ENCODE measurements around the gene PSMB3.

Gene PSMB3

DNA sequence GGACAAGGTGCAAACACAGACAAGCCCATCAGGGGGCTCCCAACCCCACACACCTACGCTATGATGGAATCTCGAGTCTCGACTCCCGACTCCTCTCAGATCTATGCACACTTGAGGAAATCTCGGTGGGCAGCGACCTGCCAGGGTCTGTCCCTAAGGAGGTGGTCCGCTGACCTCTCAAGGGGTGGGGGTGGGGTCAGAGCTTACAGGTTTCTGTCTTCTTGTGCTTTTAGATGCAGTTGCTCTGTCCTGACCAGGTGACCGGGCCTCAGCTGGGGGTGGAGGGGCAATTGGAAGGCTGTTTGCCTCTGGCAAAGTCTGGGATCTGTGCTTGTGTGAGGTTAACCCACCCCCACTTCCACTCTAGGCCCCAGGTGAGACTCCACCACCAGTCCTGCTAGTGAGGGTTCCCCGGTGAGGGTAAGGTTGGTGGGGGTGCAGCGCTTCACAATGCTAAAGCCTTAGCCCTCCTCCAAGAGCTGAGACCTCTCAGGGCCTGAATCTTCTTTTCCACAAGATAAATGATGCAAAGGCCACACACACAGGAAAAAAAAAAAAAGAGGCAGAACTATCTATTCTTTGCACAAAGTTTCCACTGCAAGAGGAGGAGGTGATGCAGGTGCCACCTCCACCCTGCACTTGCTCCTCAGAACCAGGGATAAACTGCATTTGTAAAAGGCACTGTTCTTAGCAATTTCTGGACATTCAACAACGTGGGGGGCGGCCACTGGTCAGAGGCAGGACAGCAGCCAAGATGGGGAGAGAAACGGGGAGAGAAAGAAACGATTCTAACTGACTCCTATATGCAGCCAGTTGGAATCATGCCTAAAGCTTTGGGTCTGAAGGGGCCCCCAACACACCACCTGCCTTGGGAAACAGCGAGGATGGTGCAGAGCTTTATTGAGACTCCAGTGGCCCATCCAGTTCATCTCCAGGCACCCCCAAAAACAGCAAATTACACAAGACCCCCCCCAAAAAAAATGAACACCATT is 18.3 kb upstream of the PSMB3 start:
- DNase-seq, result no peak

DNA sequence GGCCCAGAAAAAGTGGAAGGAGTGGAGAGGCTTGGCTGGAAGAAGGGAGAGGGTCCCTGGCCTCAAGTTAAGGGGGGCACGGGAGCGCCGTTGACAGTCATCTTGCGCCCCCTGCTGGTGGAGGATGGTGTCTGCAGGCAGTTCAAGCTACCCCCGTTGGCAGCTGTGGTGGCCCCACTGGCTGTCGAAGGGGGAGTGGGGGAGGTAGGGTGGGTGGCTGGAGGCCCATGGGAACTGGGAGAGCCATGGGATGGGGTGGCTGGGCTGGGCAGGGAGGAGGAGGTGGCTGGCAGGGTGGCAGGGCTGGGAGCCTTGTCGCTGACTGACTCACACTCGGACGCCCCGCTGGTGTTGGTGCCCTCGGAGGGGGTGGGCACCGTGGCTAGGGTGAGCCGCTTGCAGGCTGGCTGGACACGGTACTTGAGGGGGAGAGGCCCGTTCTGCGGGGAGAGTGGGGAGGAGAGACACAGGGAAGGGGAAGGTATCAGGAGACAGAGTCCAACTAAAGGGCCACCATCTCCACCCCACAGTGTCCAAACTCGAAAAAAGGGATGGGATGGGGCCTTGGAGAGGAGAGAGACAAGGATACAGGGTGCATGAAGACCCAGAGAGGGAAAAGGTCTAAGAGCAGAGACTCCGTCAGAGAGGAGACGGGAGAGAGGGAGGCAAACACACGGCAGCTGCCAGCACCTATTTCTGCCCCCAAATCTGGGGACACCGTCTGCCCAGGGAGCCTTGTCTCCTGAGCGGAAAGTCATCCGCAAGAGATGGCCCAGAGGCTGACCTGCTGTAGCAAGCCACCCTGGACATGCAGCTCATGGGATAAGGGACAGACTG is 17.2 kb upstream of the PSMB3 start:
- DNase-seq, result peak; percentile 30

DNA sequence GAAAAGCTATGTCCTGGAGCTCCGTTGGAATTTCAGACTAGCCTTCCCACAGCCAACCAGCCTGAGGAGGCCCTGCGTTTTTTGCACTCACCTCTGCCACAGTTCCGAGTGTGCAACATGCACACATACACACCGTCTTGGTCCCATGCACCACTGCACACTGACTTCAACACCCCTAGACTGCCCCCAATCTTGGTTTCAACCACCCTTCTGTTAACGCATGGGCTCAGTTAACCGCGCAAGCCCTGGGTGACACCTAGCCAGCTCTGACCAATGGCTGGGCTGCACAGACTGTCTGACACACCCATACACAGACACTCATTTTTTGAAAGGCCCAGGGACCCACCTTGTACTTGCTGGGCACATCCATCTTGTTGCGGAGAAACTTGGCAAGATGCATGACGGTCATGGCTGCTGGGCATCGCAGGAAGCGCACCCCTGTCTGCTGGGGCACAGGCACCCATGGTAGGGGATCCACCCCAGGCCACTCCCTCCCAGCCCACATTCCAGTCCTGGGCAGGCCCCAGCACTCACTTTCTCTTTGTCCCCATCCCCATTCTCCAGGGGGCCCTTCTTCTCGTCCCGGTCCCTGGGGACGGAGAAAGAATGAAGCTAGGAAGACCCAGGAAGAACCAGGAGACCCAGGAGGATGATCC is 14.4 kb upstream of the PSMB3 start:
- no peak for DNase-seq

GRCh38 chr17:38738686-38739085 is 13.9 kb upstream of the PSMB3 start:
- no peak for DNase-seq

DNA sequence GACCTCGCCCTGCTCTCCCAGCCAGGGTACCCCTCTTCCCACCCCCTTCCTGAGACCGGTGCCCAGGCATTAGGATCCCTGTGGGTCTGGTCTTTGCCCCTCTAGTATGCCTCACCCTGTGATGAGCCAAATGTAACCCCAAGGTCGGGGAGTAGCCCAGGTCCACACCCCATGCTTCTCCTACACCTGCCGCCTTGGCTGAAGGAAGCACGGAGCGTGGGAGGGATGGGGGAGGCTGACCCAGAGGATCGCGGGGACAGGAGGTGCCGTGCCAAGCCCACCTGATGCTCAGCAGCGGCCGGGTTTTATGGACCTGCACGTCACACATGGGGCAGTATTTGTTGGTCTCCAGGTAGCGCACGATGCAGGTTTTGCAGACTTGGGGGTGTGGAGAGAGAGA is 13.2 kb upstream of the PSMB3 start:
- no peak for DNase-seq

DNA sequence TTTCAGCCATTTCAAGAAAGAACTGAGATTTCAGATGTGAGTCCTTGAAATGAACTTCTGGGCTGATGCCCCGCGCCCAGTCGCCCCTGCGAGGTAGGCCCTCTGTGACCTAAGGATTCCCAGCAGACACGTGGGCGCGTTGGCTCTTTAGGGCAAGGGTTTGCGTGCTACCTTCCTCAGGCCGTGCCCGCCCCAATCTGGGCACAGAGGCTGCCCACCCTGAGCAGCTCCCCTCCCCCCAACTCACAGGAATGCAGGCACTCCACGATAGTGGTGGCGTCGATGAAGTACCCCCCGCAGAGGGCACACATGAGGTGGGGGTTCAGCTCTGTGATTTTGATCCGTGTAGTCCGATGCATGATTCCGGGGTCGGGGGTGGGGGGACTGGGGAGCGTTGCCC is 12.5 kb upstream of the PSMB3 start:
- DNase-seq, result no peak

- no peak for DNase-seq
These were observed 11.7 kb upstream of the PSMB3 start for GRCh38 chr17:38740806-38741205.

DNA sequence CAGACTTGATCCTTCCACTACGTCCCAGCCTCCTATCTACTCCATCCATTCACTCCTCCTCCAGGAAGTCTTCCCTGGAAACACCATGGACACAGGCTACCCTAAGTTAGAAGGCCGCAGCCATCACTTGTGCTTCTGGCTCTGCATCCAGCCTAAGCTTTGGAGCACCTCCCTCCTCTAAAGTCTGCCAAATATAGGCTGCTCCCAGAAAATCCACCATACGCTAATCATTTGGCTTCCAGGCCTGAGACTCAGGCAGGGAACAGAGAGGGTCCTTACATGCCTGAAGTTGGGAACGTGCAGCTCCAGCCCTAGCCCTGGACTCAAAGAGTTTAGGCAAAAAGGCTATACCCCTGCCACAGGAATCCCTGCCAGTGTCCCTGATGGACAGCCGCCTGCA is 11.1 kb upstream of the PSMB3 start:
- DNase-seq, result no peak

- no peak for DNase-seq
These were observed 10.6 kb upstream of the PSMB3 start for GRCh38 chr17:38741921-38742410.

- DNase-seq, result peak; percentile 86
These were observed 9.9 kb upstream of the PSMB3 start for GRCh38 chr17:38742411-38743308.

DNA sequence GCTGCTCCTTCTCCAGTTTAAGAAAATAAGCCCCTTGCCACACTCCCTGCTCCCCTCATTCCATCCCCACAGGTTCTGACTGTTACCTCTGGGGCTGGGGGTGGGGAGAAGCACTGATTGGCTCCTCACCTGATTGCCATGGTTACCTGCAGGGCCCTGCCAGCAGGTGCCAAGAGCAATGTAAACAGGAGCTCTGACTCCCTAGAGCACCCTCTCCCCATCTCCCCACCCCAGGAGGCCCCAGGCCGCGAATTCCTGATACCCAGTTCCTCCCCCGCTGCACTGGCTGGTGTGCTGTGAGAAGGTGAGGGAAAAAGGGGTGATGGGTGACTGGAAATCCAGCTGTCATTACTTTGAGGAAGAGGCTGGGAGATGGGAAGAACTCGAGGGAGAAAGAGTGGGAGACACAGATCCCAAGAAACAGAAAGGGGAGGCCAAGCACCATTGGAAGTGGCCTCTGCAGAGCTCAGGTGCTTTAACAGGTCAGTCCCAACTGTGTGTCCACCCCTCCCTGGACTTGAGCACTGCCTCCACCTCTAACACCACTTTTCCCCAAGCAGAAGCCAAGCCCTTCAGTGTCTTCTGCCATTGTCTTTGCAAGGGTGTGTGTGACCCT is 8.9 kb upstream of the PSMB3 start:
- DNase-seq, result peak; percentile 79

DNA sequence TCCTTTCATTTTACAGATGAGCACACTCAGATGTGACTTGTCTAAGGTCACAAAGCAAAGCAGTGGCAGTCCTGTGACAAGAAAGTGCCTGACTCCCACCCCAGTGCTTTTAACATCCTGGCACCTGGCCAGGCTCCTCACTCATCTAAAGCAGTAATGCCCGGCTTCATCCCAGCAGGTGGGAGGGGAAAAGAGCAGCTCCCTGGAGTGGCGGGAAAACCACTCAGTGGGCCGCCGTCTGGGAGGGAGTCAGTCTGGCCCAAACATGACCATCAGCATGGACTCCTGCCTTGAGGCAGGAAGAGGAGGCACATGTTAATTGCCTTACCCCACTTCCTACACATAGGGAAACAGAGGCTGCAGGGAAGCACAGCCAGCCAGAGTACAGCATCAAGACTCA is 7.0 kb upstream of the PSMB3 start:
- DNase-seq, result peak; percentile 79

GRCh38 chr17:38746004-38746848 is 6.3 kb upstream of the PSMB3 start:
- no peak for DNase-seq

DNA sequence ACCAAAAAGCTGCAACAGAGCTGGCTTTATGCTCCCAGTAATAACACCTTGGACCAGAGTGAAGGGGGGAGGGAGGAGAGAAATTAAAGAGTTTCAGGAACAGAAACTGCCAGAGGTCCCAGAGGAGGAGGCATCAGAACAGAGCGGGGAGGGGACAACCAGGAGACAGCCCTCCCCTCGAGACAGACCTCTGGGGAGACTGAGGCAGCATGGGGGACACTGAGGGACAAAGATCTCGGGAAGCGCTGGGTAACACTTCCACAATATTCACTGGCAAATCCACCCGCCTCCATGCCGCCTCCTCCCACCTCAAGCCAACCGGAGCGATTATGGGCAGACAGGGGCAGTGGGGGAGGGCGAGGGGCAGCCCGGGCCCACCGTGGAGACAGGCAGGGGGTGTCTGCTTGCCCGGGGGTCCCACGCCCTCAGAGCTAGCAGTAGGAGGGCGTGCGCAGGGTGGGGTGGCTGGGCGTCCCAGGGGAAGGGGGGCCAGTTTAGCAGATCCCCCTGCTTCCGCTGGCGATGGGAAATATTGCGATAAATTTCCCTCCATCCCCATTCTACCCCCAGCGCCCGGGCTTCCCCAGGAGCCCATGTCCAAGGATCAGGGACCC is 5.6 kb upstream of the PSMB3 start:
- no peak for DNase-seq

GRCh38 chr17:38747463-38748148 is 4.9 kb upstream of the PSMB3 start:
- no peak for DNase-seq

- peak; percentile 82 for DNase-seq
These were observed 4.2 kb upstream of the PSMB3 start, which contains the start of gene PCGF2 for GRCh38 chr17:38748149-38748891. Gene PCGF2, minus strand, starts transcription at chr17:38748336. Its CDS starts 7,934 bp downstream, at chr17:38740402.

DNA sequence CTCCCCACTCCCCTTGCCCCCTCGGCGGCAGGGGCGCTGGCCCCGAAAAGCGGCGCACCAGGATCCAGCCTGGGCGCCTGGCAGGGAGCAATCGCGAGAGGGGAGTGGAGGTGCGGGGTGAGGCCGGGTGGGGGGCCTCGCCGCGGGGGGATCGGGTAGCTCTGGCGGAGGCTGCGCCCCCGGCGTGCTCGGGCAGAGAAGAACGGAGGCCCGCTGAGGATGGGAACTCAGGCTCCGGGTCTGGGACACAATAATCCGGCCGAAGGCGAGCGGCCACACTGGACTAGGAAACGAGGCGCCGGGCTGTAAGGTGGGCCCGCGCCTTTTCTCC is 3.7 kb upstream of the PSMB3 start:
- DNase-seq, result peak; percentile 23

- peak; percentile 63 for DNase-seq
These were observed 3.1 kb upstream of the PSMB3 start for GRCh38 chr17:38749223-38750043.

Data from NCI-H1105 treated with DMSO at 0.1 percent for 48 hours (cell line).